Activated CD4-positive, alpha-beta T cell treated with anti-CD3 and anti-CD28 coated beads, Interleukin-2, amount 50 U/mL, for 16 hours (primary cell): Measurements from ENCODE around the gene ATE1.
A peak's percentile ranks its signal among the peaks of the same experiment; 100 is the strongest.
"Not testable (repeated sequence)": the region's sequence is repeated elsewhere in the genome, so short reads cannot be mapped to it uniquely, and the experiment has no call there.

Source experiments
- DNase-seq: peaks from one replicate; pipeline ENCODE4 v3.0.0-alpha.2; 2020

Gene ATE1

DNA sequence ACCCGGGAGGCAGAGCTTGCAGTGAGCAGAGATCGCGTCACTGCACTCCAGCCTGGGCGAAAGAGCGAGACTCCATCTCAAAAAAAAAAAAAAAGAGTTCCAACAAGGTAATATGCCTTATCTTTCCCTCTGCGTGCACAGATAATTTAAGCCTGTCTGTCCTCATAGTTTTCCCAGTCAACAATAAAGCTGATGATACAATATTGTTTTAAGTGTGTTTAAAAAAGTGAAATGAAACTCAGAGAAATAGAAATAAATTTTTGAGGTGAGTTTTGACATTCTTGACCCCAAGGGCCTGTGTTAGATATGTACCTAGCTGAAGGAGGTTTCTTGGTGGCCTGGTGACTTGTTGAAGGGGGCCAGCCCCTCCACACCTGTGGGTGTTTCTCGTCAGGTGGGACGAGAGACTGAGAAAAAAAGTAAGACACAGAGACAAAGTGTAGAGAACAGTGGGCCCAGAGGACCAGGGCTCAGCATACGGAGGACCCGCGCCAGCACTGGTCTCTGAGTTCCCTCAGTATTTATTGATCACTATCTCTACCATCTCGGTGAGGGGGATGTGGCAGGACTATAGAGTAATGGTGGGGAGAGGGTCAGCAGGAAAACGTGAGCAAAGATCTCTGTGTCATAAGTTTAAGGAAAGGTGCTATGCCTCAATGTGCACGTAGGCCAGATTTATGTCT, 1.9 kb upstream of the ATE1 start:
- not testable (repeated sequence) for DNase-seq

DNA sequence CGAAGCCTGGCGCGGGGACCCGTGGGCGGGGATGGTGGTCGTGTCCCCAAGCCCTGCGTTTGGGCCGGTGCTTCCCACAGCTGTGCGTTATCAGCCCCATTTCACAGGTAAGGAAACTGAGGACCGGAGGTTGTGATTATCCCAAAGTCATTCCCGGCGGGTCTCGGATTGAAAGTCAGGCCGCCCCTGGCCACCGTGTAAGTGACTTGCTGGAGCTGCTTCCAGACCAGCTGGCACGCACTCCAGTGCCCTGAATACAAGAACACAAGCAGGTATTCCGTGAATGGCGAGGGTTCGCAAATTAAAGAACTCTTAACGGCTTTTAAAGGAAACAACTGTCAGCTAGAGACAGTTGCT, 675 bp upstream of the ATE1 start:
- peak; percentile 5 for DNase-seq

DNA sequence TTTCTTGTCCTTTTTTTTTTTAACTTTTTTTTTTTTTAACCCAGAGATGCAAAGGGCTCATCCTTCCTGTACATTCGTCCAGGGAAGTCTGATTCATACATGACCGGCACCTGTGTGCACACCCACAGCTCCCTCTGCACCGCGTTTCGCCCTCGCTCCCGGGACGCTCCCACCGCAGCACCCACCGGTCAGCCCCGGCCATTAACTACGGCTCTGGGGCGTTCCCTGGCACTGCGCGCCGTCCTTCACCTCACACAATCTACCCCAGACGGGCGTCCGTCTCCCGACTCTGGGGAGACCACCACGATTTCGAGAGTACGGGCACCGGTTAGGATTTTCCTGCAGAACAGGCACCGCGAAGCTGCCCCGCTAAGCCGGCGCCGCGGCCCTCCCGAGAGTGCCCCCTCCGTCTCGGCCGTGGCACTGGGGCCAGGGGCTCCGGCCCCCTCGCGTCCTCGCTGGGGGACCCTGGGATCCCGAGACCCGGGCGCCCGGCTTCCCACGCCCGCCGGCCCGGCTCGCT, 452 bp downstream of the ATE1 start:
- peak; percentile 45 for DNase-seq

DNA sequence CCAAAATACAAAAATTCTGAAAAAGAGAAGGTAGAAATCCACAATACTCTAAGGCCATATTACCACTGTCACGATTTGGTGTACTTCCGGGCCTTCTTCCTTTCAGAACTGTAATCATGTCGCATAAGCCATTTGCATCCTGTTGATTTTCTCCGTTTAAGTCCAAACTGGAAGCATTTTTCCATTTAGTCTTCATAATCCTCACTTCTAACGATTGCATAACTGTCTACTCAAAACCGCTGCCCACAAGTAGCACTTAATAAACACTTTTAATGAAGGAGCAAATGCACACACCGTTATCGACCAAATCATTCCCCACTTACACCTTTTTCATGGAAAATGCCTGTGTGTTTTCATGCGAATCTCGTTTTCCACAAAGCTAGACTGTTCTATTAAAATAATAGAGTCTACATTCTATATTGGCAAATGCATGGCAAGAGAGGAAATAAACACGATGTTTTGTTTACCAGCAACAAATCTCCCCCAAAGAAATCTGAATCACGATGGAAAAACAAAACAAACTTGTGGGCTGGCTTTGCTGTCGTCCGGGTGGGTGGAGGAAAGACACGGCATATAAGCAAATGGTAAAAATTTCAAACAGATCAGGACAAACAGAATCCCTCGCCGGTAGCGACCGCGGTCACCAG, 1.0 kb downstream of the ATE1 start:
- peak; percentile 11 for DNase-seq

DNA sequence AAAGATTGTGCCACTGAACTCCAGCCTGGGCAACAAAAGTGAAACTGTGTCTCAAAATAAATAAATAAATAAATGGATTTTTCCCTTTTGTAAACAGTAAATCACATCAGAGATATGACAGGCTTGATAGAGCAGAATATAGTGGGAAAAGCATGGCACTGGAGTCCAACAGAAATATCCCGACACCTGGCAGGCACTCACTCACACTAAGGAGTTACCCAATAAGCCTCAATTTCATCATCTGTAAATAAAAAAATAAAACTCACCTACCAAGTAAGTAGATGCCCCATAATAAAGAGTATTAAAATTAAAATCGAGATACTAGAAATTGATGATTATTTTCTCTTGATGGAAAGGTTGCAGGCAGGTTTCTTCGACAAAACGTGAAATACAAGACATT, 1.7 kb downstream of the ATE1 start:
- no peak for DNase-seq

DNA sequence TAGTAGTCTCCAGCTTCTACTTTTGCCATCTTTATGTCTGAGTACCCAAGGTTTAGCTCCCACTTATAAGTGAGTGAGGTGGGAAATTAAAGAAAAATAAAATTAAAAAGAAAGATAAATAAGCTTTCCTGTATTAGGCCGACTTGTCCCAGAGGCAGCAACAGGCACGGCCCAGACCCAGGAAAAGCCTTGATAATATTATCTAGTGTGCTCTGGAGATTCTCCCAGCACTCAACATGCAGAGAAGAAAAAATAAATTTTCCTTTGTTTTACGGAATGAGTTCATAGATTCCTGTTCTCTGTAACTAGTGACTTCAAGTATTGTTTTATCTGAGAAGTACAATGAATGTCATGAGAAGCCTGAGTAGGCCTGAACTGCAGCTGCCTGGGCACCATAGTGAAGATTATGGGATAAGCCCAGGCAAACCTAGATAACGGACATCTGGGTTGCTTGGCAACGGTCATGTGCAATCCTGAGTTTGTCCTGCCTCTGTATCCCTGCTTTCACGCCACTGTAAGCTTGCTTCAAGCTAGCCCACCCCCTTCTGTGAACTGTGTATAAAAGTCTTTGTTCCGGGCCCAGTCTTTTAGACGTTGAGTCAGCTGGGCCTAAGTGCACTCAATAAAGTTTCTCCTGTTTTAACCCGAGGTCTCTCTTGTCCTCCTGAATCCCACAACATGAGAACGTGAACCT, 6.4 kb downstream of the ATE1 start:
- no peak for DNase-seq

DNA sequence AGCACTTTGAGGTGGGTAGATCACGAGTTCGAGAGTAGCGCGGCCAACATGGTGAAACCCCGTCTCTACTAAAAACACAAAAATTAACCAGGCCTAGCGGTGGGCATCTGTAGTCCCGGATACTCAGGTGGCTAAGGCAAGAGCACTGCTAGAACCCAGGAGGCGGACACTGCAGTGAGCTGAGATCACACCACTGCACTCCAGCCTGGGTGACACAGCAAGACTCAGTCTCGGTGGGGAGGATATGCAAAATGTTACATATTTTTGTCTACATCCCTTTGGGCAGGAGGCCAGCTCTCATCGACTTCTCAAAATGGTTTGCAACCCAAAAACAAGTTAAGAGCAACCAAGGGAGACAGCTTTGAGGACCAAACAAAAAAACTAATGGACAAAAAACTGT, 8.2 kb downstream of the ATE1 start:
- no peak for DNase-seq

DNA sequence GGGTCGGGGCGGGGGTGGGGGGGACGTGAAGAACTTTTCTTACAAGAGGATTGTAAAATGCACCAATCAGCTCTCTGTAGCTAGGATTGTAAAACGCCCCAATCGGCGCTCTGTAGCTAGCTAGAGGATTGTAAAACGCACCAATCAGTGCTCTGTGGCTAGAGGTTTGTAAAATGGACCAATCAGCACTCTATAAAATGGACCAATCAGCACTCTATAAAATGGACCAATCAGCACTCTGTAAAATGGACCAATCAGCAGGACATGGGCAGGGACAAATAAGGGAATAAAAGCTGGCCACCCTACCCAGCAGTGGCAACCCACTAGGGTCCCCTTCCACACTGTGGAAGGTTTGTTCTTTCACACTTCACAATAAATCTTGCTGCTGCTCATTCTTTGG, 9.0 kb downstream of the ATE1 start:
- not testable (repeated sequence) for DNase-seq

DNA sequence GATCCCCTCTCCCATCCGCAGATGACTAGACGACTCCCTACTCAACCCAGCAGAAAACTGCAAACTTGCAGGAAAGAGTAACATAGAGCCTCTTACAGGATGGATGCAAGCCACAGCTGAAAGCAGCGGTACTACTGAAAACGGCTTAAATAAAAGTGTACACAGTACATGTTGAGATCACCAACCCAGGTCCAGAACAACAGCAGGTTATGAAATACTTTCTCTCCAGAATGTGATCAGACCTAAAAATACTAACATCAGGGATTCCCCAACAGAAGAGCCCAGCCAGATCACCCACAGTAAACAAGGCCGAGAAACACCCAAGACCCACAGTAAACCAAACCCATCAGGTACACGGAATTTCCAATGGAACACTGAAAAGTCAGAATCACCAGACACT, 13.2 kb downstream of the ATE1 start:
- no peak for DNase-seq

DNA sequence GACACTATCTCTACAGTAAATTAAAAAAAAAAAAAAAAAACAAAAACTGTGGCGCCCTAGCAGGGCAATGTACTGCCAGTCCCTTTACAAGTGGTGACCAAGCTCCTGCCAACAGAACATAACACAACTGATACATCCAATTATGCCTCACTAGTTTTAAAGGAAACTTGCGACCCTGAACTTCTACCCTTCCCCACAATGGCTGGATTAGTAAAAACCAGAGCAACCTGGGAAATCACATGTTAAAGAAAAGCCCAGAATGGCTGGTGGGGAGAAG, 16.5 kb downstream of the ATE1 start:
- DNase-seq, result peak; percentile 11

DNA sequence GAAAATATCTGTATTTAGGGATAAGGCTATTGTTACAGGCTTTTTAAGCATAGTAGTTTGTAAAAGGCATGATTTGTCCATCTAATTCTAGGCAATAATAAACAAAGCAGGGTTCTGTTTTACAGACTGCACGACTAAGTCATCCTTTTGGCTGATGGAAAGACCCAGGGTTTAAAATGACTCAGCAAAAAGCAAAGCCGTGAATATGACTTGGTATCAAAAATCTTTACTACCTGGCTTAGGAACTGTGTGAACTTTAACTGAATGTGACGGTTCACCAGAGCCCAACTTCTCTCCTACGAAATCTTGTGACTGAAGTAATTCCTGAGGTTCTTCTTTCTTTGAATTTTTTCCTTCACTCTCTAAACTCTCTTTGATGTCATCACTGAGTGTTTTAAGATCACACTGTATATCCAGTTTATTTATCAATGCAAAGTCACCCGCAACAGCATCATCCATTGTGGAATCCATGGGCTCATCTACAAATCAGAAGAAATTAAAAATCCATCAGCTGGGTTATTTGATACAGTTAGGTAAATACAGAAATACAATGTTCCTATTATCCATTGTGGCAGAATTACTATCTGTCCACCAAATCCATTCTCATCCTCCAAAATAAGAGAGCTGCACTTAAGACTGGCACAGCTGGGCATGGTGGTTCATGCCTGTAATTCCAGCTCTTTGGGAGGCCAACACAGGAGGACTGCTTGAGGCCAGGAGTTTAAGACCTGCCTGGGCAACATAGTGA, 17.0 kb downstream of the ATE1 start:
- DNase-seq, result peak; percentile 62

DNA sequence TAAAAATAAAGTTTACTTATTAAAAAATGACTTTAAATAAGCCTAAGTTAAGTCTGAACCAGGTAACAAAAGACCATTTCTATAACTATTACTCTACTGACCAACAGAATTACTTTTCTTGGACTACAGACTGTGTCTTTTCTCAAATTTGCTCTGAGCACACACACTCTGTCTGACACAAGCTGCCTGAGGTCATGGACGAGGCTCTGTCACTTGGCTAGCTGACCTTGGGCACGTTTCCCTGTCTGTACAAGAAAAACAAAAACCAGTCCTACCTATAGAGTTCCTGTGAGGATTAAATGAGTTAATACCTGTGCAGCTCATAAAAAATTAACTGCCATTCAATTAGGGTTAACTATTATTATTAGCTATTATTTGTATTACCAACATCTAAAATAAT, 22.9 kb downstream of the ATE1 start:
- DNase-seq, result no peak

DNA sequence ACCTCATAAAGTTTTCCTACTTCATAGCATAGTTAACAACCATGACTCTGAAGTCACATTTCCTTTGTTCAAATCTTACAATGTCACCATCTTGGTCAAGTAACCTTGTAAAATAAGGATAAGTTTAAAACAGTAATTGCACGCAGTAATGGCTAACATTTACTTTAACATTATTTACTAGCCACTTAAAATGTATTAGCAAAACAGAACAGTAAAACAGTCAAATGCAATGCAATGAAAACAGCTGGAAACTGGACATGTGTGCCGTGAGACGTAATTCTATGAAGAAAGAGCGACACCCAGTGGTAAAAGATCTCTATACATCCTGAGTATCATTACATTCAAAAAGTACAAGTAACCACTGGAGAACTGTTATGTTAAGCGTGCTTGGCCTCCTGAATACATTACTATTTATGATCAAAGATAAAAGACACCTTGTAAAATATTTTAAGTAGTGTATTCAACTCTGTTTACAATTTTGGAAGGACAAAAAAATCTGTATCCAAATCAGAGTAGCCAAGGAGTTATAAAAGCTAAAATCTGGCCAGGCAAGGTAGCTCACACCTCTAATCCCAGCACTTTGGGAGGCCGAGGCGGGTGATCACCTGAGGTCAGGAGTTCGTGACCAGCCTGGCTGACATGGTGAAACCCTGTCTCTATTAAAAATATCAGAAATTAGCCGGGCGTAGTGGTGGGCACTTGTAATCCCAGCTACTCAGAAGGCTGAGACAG, 27.2 kb downstream of the ATE1 start:
- peak; percentile 61 for DNase-seq

DNA sequence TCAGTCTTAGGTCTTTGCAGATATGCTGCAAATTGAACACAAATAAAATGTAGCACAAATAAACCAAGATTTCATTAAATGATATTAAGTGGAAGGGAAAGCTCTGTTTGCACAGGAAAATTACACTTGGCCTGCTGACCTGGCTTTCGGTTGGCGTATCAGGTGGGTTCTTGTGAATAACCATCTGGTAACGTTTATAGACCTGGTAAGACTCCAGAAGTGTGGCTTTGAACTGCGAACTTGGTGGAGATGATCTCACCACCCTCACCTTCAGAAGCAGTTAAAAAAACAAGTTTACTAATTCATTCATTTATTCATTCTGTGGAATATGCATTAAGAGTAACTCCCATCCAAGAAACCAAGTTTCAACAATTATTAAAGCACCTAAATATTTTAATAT, 28.1 kb downstream of the ATE1 start:
- no peak for DNase-seq

DNA sequence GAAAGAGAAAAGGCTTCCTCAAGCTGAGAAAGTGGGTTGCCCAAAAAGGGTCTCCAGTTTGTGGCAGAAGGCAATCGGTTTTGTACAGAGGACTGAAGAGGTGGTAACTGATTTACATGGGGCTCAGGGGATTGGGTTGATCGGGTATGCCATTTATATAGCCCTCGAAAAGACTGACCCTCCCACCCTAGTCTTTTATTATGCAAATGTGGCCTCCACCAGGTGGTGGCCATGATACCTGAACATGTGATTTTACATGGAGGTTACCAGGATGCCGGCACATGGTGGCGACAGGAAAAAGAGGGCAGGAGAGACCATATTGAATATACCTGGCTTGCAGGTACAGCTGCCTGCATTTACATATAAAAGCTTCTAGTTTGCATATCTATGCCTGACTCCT, 36.7 kb downstream of the ATE1 start:
- no peak for DNase-seq

DNA sequence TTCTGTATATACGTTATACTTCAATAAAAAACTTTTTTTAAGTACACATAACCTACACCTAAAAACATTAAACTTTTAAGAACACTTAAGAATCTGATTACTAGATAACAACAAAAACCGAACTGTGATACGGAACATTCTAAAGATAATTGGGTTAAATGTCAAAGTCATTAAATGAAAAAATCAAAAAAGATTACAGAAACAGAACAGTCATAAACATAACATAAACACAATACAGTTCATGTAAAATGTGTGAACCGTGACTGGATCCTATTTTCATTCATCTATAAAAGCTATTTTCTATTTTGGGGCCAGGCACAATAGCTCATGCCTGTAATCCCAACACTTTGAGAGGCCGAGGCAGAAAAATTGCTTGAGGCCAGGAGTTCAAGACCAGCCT, 38.6 kb downstream of the ATE1 start:
- no peak for DNase-seq

DNA sequence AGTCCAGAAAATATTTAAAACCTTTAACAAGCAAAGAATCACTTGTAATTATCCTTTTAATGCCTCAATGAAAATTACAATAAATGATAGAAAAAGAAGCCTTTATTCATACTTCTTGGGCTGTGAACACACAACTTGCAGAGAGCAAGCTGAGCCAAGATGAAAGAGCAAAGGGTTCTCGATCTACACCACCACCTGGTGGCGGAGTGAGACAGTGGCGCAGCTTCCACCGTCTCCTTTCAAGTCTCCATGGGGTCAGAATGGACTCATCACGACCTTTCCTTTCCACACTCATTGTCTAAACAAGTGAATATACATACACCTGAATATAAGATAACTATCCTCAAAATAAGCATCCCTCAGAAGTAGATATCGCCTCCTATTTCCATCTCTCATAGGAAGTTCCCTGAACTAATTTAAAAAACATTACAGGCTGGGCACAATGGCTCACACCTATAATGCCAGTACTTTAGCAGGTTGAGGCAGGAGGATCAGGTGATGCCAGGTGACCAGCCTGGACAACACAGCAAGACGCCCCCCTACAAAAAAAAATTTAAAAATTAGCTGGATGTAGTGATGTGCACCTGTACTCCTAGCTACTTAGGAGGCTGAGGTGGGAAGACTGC, 40.7 kb downstream of the ATE1 start:
- DNase-seq, result peak; percentile 61

DNA sequence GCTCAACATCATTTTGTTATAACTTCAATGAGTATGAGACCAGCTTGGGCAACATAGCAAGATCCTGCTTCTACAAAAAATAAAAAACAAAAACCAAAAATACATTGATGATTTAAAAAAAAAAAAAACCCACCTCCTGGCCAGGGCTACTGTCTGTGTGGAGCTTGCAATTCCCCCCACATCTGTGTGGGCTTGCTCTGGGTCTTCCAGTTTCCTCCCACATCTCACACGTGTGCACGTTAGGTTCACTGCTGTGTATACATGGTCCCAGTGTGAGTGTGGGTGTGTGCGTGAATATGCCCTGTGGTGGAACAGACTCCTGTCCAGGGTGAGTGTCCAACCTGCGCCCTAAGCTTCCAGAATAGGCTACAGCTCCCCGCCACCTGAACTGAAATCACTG, 41.6 kb downstream of the ATE1 start:
- DNase-seq, result no peak

DNA sequence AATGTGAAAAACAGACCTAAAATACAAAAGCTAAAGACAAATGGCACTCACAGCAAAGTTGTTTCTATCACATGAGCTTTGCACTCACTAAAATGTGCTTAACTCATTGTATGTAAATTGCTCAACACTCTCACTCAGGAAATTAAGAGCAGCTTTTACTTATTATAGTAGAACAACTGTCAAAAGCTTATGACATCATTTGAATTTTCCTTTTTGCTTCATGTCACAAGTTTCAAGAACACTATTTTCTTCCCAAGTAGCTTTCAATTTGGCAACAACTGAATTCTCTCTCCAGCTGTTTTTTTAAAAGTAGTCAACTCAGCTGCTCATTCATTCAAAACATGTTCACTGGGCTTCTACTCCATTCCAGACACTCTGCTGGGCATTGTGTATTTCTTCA, 46.9 kb downstream of the ATE1 start:
- DNase-seq, result peak; percentile 8

DNA sequence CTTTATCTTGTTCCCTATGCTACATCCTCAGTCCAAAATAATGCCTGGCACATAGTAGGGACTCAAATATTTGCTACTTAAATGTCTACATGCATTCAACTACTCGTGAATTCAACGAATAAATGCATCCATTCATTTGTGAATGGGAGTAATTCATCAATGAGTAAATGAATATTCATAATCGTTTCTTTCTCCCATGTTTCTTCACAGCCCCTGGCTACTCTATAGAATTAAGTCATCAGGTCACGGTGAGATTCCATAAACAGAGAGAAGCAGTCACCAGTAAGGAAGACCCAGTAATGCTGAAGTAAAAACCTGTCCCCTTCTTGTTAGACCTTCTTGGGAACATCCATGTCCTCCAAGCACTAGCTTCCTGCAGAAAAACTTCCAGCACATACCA, 48.4 kb downstream of the ATE1 start:
- no peak for DNase-seq

DNA sequence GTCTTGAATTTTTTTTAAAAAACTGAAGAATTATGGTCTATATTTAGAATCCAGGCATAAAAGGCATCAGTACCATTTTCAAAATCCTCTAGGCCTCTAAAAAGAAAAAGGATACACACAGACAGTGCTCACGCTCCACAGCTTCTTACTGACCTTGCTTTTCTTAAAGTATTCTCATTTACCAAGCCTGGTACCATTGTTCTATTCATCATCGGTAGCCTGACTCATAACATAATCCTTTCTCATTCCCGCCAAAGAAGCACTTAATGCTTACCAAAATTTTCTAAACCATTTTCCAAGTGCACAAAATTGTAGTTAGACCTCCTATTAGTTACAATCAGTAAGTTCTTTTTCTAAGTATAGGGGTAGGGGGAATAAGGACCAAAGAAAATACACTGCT, 54.6 kb downstream of the ATE1 start:
- no peak for DNase-seq

DNA sequence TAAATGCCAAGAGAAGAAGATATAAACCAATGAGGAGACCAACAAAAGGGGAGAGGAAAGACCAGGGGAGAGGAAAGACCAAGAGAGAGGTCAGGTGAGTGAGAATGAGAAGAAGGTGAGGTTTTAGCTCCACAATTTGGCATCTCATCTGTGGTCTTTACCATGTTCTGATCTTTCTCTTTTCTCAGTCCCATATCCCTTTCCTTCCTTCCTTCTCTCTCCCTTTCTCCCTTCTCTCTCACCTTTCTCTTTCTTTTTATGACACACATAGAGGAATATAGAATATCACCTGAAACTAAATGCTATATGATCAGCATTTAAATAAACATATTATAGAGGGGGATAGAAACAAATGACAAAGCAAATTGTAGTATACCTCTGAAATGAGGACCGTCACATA, 57.4 kb downstream of the ATE1 start:
- DNase-seq, result no peak

DNA sequence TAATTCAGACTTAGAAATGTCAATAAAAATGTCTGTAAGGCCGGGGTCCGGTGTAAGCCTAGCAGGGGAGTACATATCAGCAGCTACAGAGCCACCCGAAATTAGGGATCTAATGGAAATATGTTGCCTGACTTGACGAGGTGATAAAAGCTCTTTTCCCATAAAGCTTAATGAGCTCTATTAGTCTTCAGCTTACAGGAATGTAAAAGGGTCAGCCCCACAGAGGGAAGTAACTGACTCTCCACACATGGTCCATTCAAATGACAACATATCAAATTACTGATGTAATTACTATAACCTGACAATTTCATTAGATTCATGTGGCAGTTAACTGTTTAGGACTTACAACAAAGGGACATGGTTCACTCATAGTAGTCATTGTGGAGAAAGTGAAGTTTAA, 62.3 kb downstream of the ATE1 start:
- no peak for DNase-seq
